GM23338 (cell line): ENCODE results near the gene WDR70. TPM values are rescaled to one million over a fixed set of nuclear protein-coding genes. Genes with fewer than 3 reads are reported as not detected.

Experiments
- ATAC-seq: fragments of 200-7000 bp; cut with Tn5 transposase; 3 replicates; pipeline ENCODE4 v1.9.1; 2020
- DNase-seq: peaks from one replicate; pipeline ENCODE4 v3.0.0-alpha.2; 2015; ENCODE audit warnings: low spot score
- H2AFZ ChIP-seq: fragments of 200-600 bp; sonication (generic); 2 replicates; pipeline ENCODE4 v1.8.0; 2016; ENCODE audit warnings: antibody characterized with exemption, mild to moderate bottlenecking, moderate library complexity
- H3F3A ChIP-seq: fragments of 200-600 bp; sonication (generic); replicated peaks from 2 replicates; pipeline ENCODE4 v1.8.0; 2017; ENCODE audit warnings: antibody characterized with exemption, mixed run types, low read depth
- H3K27ac ChIP-seq: fragments of 200-600 bp; sonication (generic); 2 replicates; pipeline ENCODE4 v1.6.1; 2016; ENCODE audit warnings: low read depth
- H3K27me3 ChIP-seq: fragments of 200-600 bp; sonication (generic); 2 replicates; pipeline ENCODE4 v1.8.0; 2016; ENCODE audit warnings: mild to moderate bottlenecking, mixed run types, moderate library complexity; ENCODE audit not compliant: insufficient read depth
- H3K36me3 ChIP-seq: fragments of 200-600 bp; sonication (generic); 2 replicates; pipeline ENCODE4 v1.8.0; 2016; ENCODE audit warnings: mild to moderate bottlenecking; ENCODE audit not compliant: insufficient read depth
- H3K4me1 ChIP-seq: fragments of 200-600 bp; sonication (generic); 2 replicates; pipeline ENCODE4 v1.8.0; 2016; ENCODE audit warnings: mild to moderate bottlenecking, moderate library complexity; ENCODE audit not compliant: insufficient read depth
- H3K4me2 ChIP-seq: fragments of 200-600 bp; sonication (generic); 2 replicates; pipeline ENCODE4 v1.7.1; 2017; ENCODE audit warnings: mixed run types
- H3K4me3 ChIP-seq: fragments of 200-600 bp; sonication (generic); 2 replicates; pipeline ENCODE4 v1.6.1; 2016; ENCODE audit warnings: mixed run types
- H3K79me2 ChIP-seq: fragments of 200-600 bp; sonication (generic); replicated peaks from 2 replicates; pipeline ENCODE4 v1.8.0; 2017; ENCODE audit warnings: mild to moderate bottlenecking; ENCODE audit not compliant: insufficient read depth
- H3K9me2 ChIP-seq: fragments of 200-600 bp; sonication (generic); 2 replicates; pipeline ENCODE4 v1.8.0; 2017; ENCODE audit not compliant: insufficient read depth
- H4K20me1 ChIP-seq: fragments of 200-600 bp; sonication (generic); replicated peaks from 2 replicates; pipeline ENCODE4 v1.8.0; 2017; ENCODE audit warnings: mild to moderate bottlenecking; ENCODE audit not compliant: insufficient read depth
- H3K27ac Mint-ChIP-seq: 2 replicates; pipeline ENCODE4 v1.8.0; 2020; ENCODE audit warnings: inconsistent platforms, mild to moderate bottlenecking, moderate library complexity, mixed read lengths
- H3K27me3 Mint-ChIP-seq: 3 replicates; pipeline ENCODE4 v1.8.0; 2022; ENCODE audit warnings: low read depth, mild to moderate bottlenecking, moderate library complexity, mixed read lengths, inconsistent platforms; ENCODE audit not compliant: insufficient read depth, poor library complexity
- H3K36me3 Mint-ChIP-seq: 3 replicates; pipeline ENCODE4 v1.8.0; 2021; ENCODE audit warnings: low read depth, mild to moderate bottlenecking, inconsistent platforms, moderate library complexity, mixed read lengths
- H3K4me1 Mint-ChIP-seq: 3 replicates; pipeline ENCODE4 v1.8.0; 2020; ENCODE audit warnings: mild to moderate bottlenecking, inconsistent platforms, mixed read lengths
- H3K4me3 Mint-ChIP-seq: 3 replicates; pipeline ENCODE4 v1.8.0; 2021; ENCODE audit warnings: moderate library complexity, mild to moderate bottlenecking, inconsistent platforms, mixed read lengths
- H3K9me3 Mint-ChIP-seq: 3 replicates; pipeline ENCODE4 v1.8.0; 2020; ENCODE audit warnings: moderate library complexity, mild to moderate bottlenecking, inconsistent platforms, mixed read lengths
- CREB1 ChIP-seq: fragments of 250-450 bp; sonication (Bioruptor Pico); IDR thresholded peaks from 2 replicates; pipeline ENCODE4 v1.5.0; 2020; ENCODE audit warnings: low read depth, mild to moderate bottlenecking, moderate library complexity
- EZH2 ChIP-seq: fragments of 200-600 bp; sonication (generic); IDR thresholded peaks from one replicate; pipeline ENCODE4 v1.8.0; 2017; ENCODE audit warnings: antibody characterized with exemption, mild to moderate bottlenecking, low read depth; ENCODE audit not compliant: unreplicated experiment
- EZH2phosphoT487 ChIP-seq: fragments of 200-600 bp; sonication (generic); IDR thresholded peaks from one replicate; pipeline ENCODE4 v1.8.1; 2018; ENCODE audit warnings: antibody characterized with exemption; ENCODE audit not compliant: unreplicated experiment
- JUNB ChIP-seq: IDR thresholded peaks from one replicate; pipeline ENCODE4 v1.6.1; 2016; ENCODE audit warnings: antibody characterized with exemption; ENCODE audit not compliant: unreplicated experiment
- NANOG ChIP-seq: IDR thresholded peaks from 2 replicates; pipeline ENCODE4 v1.6.1; 2016; ENCODE audit warnings: antibody characterized with exemption, borderline replicate concordance
- POLR2AphosphoS5 ChIP-seq: IDR thresholded peaks from 2 replicates; pipeline ENCODE4 v1.6.1; 2016; ENCODE audit warnings: antibody characterized with exemption, low read depth
- STAT1 ChIP-seq: IDR thresholded peaks from one replicate; pipeline ENCODE4 v1.6.1; 2016; ENCODE audit warnings: antibody characterized with exemption; ENCODE audit not compliant: unreplicated experiment
- ZNF114 ChIP-seq: fragments of 250-450 bp; sonication (Bioruptor Pico); IDR thresholded peaks from 2 replicates; pipeline ENCODE4 v1.5.0; 2020; ENCODE audit warnings: mild to moderate bottlenecking, moderate library complexity
- ZNF331 ChIP-seq: fragments of 250-450 bp; sonication (Bioruptor Pico); IDR thresholded peaks from 2 replicates; pipeline ENCODE4 v1.5.0; 2020; ENCODE audit warnings: low read depth, mild to moderate bottlenecking, moderate library complexity
- polyA plus RNA-seq: library from polyadenylated mRNA; unstranded; fragments of >200 nt; fragmentation: Nextera tagmentation; extraction: Ambion mirVana; gene quantifications from 2 replicates; pipeline ENCODE4 v1.2.1, GENCODE V29; 2016
- total RNA-seq: library from RNA; depleted of rRNA; stranded (reverse); fragments of >200 nt; shearing (Covaris generic); gene quantifications from 2 replicates; pipeline ENCODE4 v1.2.3, GENCODE V29; 2014
- TF ChIP-seq, protein P1 (sequence below): IDR thresholded peaks from one replicate; pipeline ENCODE4 v1.6.1; 2018; ENCODE audit warnings: antibody characterized with exemption; ENCODE audit not compliant: unreplicated experiment
- TF ChIP-seq, protein P2 (sequence below): IDR thresholded peaks from 2 replicates; pipeline ENCODE4 v1.6.1; 2016; ENCODE audit warnings: antibody characterized with exemption

WDR70 gene
- total and polyA plus RNA-seq, 2 experiments from 2014 or later: 34.9 to 86.7 TPM

DNA sequence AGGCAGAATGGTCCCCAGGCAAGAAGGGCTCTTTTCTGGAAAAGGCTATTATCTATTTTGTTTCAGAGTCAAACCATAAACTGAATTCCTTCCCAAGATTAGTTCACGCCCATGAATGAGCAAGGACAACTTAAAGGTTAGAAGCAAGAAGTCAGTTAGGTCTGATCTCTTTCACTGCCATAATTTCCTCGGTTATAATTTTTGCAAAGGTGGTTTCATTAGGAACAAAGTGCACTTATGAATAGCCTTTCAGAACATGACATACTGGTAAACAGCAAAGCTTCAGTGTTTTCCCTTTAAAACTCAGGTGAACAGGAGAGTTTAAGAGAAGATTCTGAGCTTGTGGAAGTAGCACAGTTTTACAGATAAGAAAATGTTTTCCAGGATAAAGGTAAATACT is 282.8 kb downstream of the WDR70 start:
- no peaks in the 10 kb centered on the region for H3K9me3 Mint-ChIP-seq
- no peak for TF ChIP-seq NANOG
- TF ChIP-seq, protein P1, sequence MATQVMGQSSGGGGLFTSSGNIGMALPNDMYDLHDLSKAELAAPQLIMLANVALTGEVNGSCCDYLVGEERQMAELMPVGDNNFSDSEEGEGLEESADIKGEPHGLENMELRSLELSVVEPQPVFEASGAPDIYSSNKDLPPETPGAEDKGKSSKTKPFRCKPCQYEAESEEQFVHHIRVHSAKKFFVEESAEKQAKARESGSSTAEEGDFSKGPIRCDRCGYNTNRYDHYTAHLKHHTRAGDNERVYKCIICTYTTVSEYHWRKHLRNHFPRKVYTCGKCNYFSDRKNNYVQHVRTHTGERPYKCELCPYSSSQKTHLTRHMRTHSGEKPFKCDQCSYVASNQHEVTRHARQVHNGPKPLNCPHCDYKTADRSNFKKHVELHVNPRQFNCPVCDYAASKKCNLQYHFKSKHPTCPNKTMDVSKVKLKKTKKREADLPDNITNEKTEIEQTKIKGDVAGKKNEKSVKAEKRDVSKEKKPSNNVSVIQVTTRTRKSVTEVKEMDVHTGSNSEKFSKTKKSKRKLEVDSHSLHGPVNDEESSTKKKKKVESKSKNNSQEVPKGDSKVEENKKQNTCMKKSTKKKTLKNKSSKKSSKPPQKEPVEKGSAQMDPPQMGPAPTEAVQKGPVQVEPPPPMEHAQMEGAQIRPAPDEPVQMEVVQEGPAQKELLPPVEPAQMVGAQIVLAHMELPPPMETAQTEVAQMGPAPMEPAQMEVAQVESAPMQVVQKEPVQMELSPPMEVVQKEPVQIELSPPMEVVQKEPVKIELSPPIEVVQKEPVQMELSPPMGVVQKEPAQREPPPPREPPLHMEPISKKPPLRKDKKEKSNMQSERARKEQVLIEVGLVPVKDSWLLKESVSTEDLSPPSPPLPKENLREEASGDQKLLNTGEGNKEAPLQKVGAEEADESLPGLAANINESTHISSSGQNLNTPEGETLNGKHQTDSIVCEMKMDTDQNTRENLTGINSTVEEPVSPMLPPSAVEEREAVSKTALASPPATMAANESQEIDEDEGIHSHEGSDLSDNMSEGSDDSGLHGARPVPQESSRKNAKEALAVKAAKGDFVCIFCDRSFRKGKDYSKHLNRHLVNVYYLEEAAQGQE: no peak
- no peak overlapping the region for H3K4me3 Mint-ChIP-seq
- no peak overlapping the region for H3K4me2 ChIP-seq
- H4K20me1 ChIP-seq: no peaks in the 10 kb centered on the region
- no peaks in the 10 kb centered on the region for H3F3A ChIP-seq
- no peak overlapping the region for H3K27ac Mint-ChIP-seq
- H3K4me1 Mint-ChIP-seq: peaks cover 32% of the 10 kb centered on the region
- no peaks in the 10 kb centered on the region for H3K27me3 ChIP-seq
- H3K4me3 ChIP-seq: no peak overlapping the region
- H3K36me3 Mint-ChIP-seq: no peaks in the 10 kb centered on the region
- peak overlapping the region; percentile 74 for H3K27ac ChIP-seq
- H3K36me3 ChIP-seq: no peaks in the 10 kb centered on the region
- no peak for ATAC-seq
- no peak overlapping the region for H2AFZ ChIP-seq
- peaks cover 6% of the 10 kb centered on the region; the same call in 1 of the 2 replicates for H3K4me1 ChIP-seq
- DNase-seq: no peak
- peaks cover 3% of the 10 kb centered on the region for H3K27me3 Mint-ChIP-seq
- no peaks in the 10 kb centered on the region for H3K79me2 ChIP-seq
- H3K9me2 ChIP-seq: no peaks in the 10 kb centered on the region

DNA sequence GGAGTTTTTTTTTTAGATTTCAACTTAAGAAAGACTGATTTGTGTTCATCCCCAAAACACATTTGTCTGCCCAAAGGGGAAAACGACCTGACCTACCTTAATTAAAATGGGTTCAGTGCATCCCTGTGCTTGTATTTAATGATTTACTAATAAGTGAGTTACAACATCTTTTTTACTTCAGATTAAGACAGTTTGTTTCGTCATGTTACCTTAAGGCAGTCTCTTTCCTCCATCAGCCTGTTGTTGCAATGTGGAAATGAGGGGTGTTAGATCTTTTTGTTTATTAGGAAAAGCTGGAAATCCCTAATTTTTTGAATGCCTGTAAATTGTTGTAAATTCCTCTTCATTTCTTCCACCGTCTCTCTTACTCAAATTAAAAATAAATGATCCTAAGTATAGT is 283.2 kb downstream of the WDR70 start:
- H3K27ac ChIP-seq: peak overlapping the region; percentile 74; the same call in 1 of the 2 replicates
- no peaks in the 10 kb centered on the region for H3K79me2 ChIP-seq
- ATAC-seq (no peak), DNase-seq (no peak)
- H3K4me3 ChIP-seq: no peak overlapping the region
- H3K27ac Mint-ChIP-seq: no peak overlapping the region
- peaks cover 32% of the 10 kb centered on the region for H3K4me1 Mint-ChIP-seq
- peaks cover 6% of the 10 kb centered on the region; the same call in 1 of the 2 replicates for H3K4me1 ChIP-seq
- TF ChIP-seq EZH2phosphoT487 (no peak), ZNF331 (CRISPR knock-in tag) (no peak)
- H3K27me3 ChIP-seq: no peaks in the 10 kb centered on the region
- H3K4me2 ChIP-seq: no peak overlapping the region
- no peaks in the 10 kb centered on the region for H3K36me3 Mint-ChIP-seq
- H3K9me3 Mint-ChIP-seq: no peaks in the 10 kb centered on the region
- H4K20me1 ChIP-seq: no peaks in the 10 kb centered on the region
- no peaks in the 10 kb centered on the region for H3F3A ChIP-seq
- H3K9me2 ChIP-seq: no peaks in the 10 kb centered on the region
- H3K36me3 ChIP-seq: no peaks in the 10 kb centered on the region
- H2AFZ ChIP-seq: no peak overlapping the region
- no peak overlapping the region for H3K4me3 Mint-ChIP-seq
- peaks cover 3% of the 10 kb centered on the region for H3K27me3 Mint-ChIP-seq

DNA sequence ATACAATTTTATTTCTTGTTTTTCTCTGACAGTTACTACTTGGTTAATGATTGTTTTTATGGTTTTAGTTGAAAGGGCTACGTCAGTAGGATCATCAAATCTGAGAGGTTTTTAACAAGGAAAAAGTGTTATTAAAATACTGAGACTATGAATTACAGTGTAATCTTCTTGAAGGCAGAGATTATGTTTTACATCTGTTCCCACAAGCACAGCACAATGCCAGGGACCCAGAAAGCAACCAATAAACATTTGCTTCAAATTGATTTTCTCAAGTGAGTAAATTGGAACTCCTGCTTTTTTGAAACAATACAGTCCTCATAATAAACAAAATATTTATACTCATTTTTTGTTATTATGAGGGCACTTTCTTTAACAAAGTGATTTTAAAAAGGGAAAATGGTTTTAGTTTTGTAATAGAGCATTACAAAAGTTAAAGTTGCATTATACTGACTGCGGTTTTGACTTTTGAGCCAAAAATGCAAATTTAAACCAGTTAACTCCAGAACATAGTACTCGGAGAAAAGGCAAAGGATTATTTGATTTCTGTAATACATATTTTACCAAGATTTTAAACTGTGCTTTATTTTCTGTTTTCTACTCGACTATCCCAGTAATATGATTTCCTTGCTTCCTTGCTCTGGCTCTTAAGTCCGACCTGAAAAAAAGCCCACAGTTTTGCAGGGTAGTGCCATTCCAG is 283.8 kb downstream of the WDR70 start:
- H2AFZ ChIP-seq: no peak overlapping the region
- Mint-ChIP-seq H3K36me3 (no peaks in the 10 kb centered on the region), H3K9me3 (no peaks in the 10 kb centered on the region), H3K4me1 (peaks cover 32% of the 10 kb centered on the region), H3K4me3 (no peak overlapping the region), H3K27ac (peak overlapping the region; percentile 27; the same call in 1 of the 2 replicates), H3K27me3 (peaks cover 3% of the 10 kb centered on the region)
- H3K4me3 ChIP-seq: no peak overlapping the region
- H3K79me2 ChIP-seq: no peaks in the 10 kb centered on the region
- peaks cover 6% of the 10 kb centered on the region; the same call in 1 of the 2 replicates for H3K4me1 ChIP-seq
- H3K9me2 ChIP-seq: no peaks in the 10 kb centered on the region
- no peak for ATAC-seq
- no peaks in the 10 kb centered on the region for H3F3A ChIP-seq
- no peaks in the 10 kb centered on the region for H3K27me3 ChIP-seq
- H3K4me2 ChIP-seq: no peak overlapping the region
- H3K27ac ChIP-seq: no peak overlapping the region
- DNase-seq: no peak
- no peaks in the 10 kb centered on the region for H4K20me1 ChIP-seq
- no peaks in the 10 kb centered on the region for H3K36me3 ChIP-seq
- TF ChIP-seq, protein P1: no peak
- TF ChIP-seq ZNF331 (CRISPR knock-in tag) (no peak), EZH2phosphoT487 (no peak), NANOG (no peak), EZH2 (no peak), STAT1 (no peak), CREB1 (CRISPR knock-in tag) (no peak), JUNB (no peak), ZNF114 (CRISPR knock-in tag) (no peak), POLR2AphosphoS5 (no peak)
- TF ChIP-seq, protein P2, sequence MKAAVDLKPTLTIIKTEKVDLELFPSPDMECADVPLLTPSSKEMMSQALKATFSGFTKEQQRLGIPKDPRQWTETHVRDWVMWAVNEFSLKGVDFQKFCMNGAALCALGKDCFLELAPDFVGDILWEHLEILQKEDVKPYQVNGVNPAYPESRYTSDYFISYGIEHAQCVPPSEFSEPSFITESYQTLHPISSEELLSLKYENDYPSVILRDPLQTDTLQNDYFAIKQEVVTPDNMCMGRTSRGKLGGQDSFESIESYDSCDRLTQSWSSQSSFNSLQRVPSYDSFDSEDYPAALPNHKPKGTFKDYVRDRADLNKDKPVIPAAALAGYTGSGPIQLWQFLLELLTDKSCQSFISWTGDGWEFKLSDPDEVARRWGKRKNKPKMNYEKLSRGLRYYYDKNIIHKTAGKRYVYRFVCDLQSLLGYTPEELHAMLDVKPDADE: no peak
